ENCODE results near the gene METTL17. TPM values are rescaled to one million over a fixed set of nuclear protein-coding genes. Genes with fewer than 3 reads are reported as not detected.

Gene METTL17
- total and polyA plus RNA-seq, 9 of the 15 experiments (the other 6 are each of a cell fraction or from before 2014, with no cell fraction given) = 65.6 to 150 (median 90.0) TPM

DNA sequence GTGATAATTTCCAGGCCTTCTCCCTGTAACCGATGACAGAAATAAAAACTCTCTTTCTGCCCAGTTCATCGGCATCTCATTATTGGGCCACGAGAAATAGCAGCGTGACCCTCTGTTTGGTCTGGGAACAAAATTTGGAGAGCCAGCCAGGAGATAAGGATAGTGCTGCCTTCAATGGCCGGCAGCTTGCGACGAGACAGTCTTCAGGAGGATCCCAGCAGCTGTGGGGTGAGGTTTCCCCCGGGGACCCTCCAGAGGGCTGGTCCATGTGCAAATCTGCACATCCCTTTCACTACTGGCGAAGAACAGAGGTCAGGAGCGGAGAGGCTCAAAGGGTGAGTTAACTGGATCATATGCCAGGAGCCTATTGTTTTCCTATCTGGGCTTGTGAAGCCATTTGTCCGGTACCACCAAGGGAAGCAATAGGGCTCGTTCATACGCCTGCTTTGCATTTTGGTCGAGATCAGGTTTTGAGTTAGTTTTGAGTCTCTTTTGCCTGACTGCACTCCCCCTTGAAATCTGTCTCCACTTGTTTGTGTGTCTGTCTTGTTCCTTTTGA, 14.1 kb downstream of the METTL17 start:
- Histone ChIP-seq H4K20me1 (replicated peaks; ENCODE audit: control insufficient read depth, insufficient read depth, low read length) (no peaks in the 10 kb centered on the region), H3K79me2 (ENCODE audit: control insufficient read depth, insufficient read depth, low read length) (no peaks in the 10 kb centered on the region), H2AFZ (ENCODE audit: low read depth, low read length) (peak overlapping the region; percentile 77), H3K27me3 (ENCODE audit: control insufficient read depth in 2 of 2, insufficient read depth in 2 of 2, low read length in 2 of 2) (no peaks in the 10 kb centered on the region), H3K4me1 (replicated peaks in 1 of 2; ENCODE audit: control insufficient read depth in 2 of 2, insufficient read depth in 2 of 2, low read length in 2 of 2) (peaks cover 5 to 17% of the 10 kb centered on the region in 2 experiments; a peak in 3 of 5 replicates), H3K36me3 (ENCODE audit: control insufficient read depth, insufficient read depth, low read length) (no peaks in the 10 kb centered on the region), H3K4me2 (ENCODE audit: insufficient read depth, low read length) (no peak overlapping the region; the same call in 1 of the 2 replicates), H3K9ac (ENCODE audit: insufficient read depth in 1 of 2, low read depth in 2 of 2, low read length in 2 of 2) (no peak overlapping the region), H3K9me1 (ENCODE audit: control insufficient read depth, insufficient read depth, low read length) (no peaks in the 10 kb centered on the region), H3K27ac (ENCODE audit: extremely low read depth, low read depth, low read length) (no peak overlapping the region), H3K9me3 (replicated peaks; ENCODE audit: control insufficient read depth, insufficient read depth, low read depth, low read length) (no peaks in the 10 kb centered on the region), H3K4me3 (no peak overlapping the region)
- BruUV-seq (replicated peaks) = no TSS peak
- intact Hi-C loops (cut with micrococcal nuclease) (no loop called here), in situ Hi-C loops (cut with MboI) (no loop called here)
- no peak for DNase-seq (ENCODE audit: extremely low read depth in 1 of 4, low spot score in 3 of 4)
- peak; percentile 40 for FAIRE-seq
- ChIA-PET CTCF (ENCODE audit: low intra/inter-chr PET ratio) (no interaction called here), POLR2A (interaction anchor here (0.6 kb wide), 1 partner anchor 92 kb away, joined by 3 read pairs; no protein-coding TSS in a partner anchor)
- WGBS (ENCODE audit: insufficient coverage, low coverage, missing lambda C conversion rate) = 67% methylated on average over 13 of the region's 14 CpGs
- ATAC-seq = no peak
- TF ChIP-seq SPI1 (IDR thresholded peaks at IDR 0.05; ENCODE audit: borderline replicate concordance, low read depth, low read length) (no peak), ZBTB1 (CRISPR knock-in tag; IDR thresholded peaks at IDR 0.05; ENCODE audit: borderline replicate concordance, low read depth) (no peak), CSDE1 (IDR thresholded peaks at IDR 0.05) (no peak), CBFA2T2 (conservative IDR thresholded peaks at IDR 0.05) (no peak), ZNF165 (CRISPR knock-in tag; IDR thresholded peaks at IDR 0.05; ENCODE audit: borderline replicate concordance) (no peak), ZNF57 (CRISPR knock-in tag; IDR thresholded peaks at IDR 0.05) (no peak), RBM22 (IDR thresholded peaks at IDR 0.05; ENCODE audit: low read depth, low read length, poor library complexity, severe bottlenecking) (no peak), SUPT5H (IDR thresholded peaks at IDR 0.05) (no peak), RBM34 (IDR thresholded peaks at IDR 0.05; ENCODE audit: borderline replicate concordance, insufficient read depth, low read length) (no peak), SETDB1 (IDR thresholded peaks at IDR 0.05; ENCODE audit: low read length) (no peak), ZBTB49 (CRISPR knock-in tag; IDR thresholded peaks at IDR 0.05; ENCODE audit: borderline replicate concordance) (no peak), PURB (CRISPR knock-in tag; IDR thresholded peaks at IDR 0.05; ENCODE audit: low read depth) (no peak), ZNF140 (CRISPR knock-in tag; IDR thresholded peaks at IDR 0.05) (no peak), EGR1 (conservative IDR thresholded peaks at IDR 0.05) (no peak), SAFB2 (IDR thresholded peaks at IDR 0.05; ENCODE audit: borderline replicate concordance, low read depth, low read length, severe bottlenecking) (no peak), CHCHD3 (CRISPR knock-in tag; IDR thresholded peaks at IDR 0.05) (no peak), ZNF583 (CRISPR knock-in tag; IDR thresholded peaks at IDR 0.05) (no peak)
- TF ChIP-seq, protein P1, sequence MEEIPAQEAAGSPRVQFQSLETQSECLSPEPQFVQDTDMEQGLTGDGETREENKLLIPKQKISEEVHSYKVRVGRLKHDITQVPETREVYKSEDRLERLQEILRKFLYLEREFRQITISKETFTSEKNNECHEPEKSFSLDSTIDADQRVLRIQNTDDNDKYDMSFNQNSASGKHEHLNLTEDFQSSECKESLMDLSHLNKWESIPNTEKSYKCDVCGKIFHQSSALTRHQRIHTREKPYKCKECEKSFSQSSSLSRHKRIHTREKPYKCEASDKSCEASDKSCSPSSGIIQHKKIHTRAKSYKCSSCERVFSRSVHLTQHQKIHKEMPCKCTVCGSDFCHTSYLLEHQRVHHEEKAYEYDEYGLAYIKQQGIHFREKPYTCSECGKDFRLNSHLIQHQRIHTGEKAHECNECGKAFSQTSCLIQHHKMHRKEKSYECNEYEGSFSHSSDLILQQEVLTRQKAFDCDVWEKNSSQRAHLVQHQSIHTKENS (CRISPR knock-in tag; IDR thresholded peaks at IDR 0.05) = no peak
- TF ChIP-seq, protein P2, sequence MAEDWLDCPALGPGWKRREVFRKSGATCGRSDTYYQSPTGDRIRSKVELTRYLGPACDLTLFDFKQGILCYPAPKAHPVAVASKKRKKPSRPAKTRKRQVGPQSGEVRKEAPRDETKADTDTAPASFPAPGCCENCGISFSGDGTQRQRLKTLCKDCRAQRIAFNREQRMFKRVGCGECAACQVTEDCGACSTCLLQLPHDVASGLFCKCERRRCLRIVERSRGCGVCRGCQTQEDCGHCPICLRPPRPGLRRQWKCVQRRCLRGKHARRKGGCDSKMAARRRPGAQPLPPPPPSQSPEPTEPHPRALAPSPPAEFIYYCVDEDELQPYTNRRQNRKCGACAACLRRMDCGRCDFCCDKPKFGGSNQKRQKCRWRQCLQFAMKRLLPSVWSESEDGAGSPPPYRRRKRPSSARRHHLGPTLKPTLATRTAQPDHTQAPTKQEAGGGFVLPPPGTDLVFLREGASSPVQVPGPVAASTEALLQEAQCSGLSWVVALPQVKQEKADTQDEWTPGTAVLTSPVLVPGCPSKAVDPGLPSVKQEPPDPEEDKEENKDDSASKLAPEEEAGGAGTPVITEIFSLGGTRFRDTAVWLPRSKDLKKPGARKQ (CRISPR knock-in tag; IDR thresholded peaks at IDR 0.05) = no peak

Data from K562 (cell line).